ENCODE data around the gene CHD2.

DNA sequence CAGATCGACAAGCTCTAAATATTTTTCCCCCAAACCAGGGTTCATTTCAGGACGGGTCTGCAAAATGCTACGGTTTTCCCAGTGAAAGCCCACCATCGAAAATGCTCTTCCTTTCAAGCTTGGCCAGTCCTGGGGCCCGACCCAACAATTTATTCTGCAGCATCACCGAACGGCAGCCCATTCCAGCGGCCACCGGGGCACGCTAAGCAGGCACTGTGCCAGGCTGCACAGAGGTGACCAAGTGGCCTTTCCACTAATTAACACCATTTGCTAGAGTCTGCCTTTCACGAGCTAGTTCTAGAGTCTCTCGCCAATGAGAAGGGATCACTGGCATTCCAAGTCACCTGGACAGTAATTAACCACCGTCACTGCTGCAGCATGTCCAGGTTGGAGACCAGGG, 174.5 kb downstream of the CHD2 start:
- TF ChIP-seq, protein P1, sequence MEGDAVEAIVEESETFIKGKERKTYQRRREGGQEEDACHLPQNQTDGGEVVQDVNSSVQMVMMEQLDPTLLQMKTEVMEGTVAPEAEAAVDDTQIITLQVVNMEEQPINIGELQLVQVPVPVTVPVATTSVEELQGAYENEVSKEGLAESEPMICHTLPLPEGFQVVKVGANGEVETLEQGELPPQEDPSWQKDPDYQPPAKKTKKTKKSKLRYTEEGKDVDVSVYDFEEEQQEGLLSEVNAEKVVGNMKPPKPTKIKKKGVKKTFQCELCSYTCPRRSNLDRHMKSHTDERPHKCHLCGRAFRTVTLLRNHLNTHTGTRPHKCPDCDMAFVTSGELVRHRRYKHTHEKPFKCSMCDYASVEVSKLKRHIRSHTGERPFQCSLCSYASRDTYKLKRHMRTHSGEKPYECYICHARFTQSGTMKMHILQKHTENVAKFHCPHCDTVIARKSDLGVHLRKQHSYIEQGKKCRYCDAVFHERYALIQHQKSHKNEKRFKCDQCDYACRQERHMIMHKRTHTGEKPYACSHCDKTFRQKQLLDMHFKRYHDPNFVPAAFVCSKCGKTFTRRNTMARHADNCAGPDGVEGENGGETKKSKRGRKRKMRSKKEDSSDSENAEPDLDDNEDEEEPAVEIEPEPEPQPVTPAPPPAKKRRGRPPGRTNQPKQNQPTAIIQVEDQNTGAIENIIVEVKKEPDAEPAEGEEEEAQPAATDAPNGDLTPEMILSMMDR (conservative IDR thresholded peaks at IDR 0.05 in 1 of 2, IDR thresholded peaks at IDR 0.05 in 1 of 2; ENCODE audit: extremely low read depth in 1 of 2, insufficient read depth in 1 of 2, low read depth in 1 of 2, low read length in 2 of 2), result no peak
- no peak for TF ChIP-seq EZH2 (IDR thresholded peaks at IDR 0.05; ENCODE audit: borderline replicate concordance, low read length)
